HepG2 (cell line): ENCODE data around the gene NAA38. TPM values are rescaled to one million over a fixed set of nuclear protein-coding genes. Genes with fewer than 3 reads are reported as not detected.
A peak's percentile ranks its signal among the peaks of the same experiment; 100 is the strongest.

Experiments used
- ATAC-seq: fragments of 200-7000 bp; cut with Tn5 transposase; 3 replicates; pipeline ENCODE4 v1.9.1; 2020; ENCODE audit warnings: mild to moderate bottlenecking, moderate library complexity
- BruUV-seq: library from RNA; stranded (reverse); fragments of 400-500 nt; replicated peaks from 2 replicates; lab custom pipeline; 2021; lab: Mats Ljungman, UMichigan
- CTCF ChIA-PET: fragments of 300-600 bp; formaldehyde crosslinking; extraction: SDS; loops from one replicate; lab custom pipeline; 2021; ENCODE audit warnings: low total read pairs, inconsistent platforms, low intra/inter-chr PET ratio; lab: Yijun Ruan, JAX
- POLR2A ChIA-PET: fragments of 350-600 bp; sonication (Branson Sonifier 250); formaldehyde crosslinking; loops from one replicate; lab custom pipeline; 2020; ENCODE audit warnings: antibody characterized with exemption, inconsistent platforms; lab: Yijun Ruan, JAX
- DNase-seq: peaks from one replicate; pipeline ENCODE4 v3.0.0-alpha.2; 2015; ENCODE audit warnings: low spot score
- FAIRE-seq: peaks from 3 replicates; lab custom pipeline; 2011; peaks lifted over from hg19 to GRCh38; lab: Jason Lieb, UNC
- H2AFZ ChIP-seq: one replicate; pipeline ENCODE4 v1.6.1; 2011; ENCODE audit warnings: low read length, inconsistent platforms
- H3K27ac ChIP-seq: fragments of 300-600 bp; 3 replicates; pipeline ENCODE4 v1.8.0; 2011; ENCODE audit warnings: mixed run types, mild to moderate bottlenecking, mixed read lengths, low read length, inconsistent platforms; ENCODE audit not compliant: insufficient read depth; ENCODE audit errors: extremely low read length
- H3K27me3 ChIP-seq, 2 experiments: fragments of 200-600 bp in 1 of 2; 2 replicates in 1 of 2; 3 replicates in 1 of 2; pipeline versions ENCODE4 v1.6.0 to v1.8.0; 2011; ENCODE audit warnings: low read length in 2 of 2, mild to moderate bottlenecking in 2 of 2, moderate library complexity in 2 of 2, inconsistent platforms in 1 of 2; ENCODE audit not compliant: insufficient read depth in 2 of 2, control insufficient read depth in 1 of 2
- H3K36me3 ChIP-seq, 2 experiments: fragments of 200-600 bp in 1 of 2; replicated peaks in 1 of 2; 2 replicates in 1 of 2; 3 replicates in 1 of 2; pipeline versions ENCODE4 v1.5.1 to v1.8.0; 2011; ENCODE audit warnings: low read length in 2 of 2, inconsistent platforms in 1 of 2; ENCODE audit not compliant: insufficient read depth in 2 of 2, control insufficient read depth in 1 of 2
- H3K4me1 ChIP-seq: 2 replicates; pipeline ENCODE4 v1.5.1; 2012; ENCODE audit warnings: low read length, inconsistent platforms; ENCODE audit not compliant: insufficient read depth
- H3K4me2 ChIP-seq: 2 replicates; pipeline ENCODE4 v1.6.0; 2011; ENCODE audit warnings: low read depth, low read length, inconsistent platforms
- H3K4me3 ChIP-seq, 3 experiments: fragments of 200-600 bp in 1 of 3; sonication (generic), shearing (Covaris generic) in 1 of 3; replicated peaks in 1 of 3; 2 replicates each; pipeline ENCODE4 v1.5.1; 2011 to 2016; ENCODE audit warnings: low read length in 3 of 3, inconsistent platforms in 2 of 3, low read depth in 2 of 3, mild to moderate bottlenecking in 2 of 3, control low read depth in 1 of 3, mixed read lengths in 1 of 3; ENCODE audit not compliant: insufficient read depth in 1 of 3
- H3K79me2 ChIP-seq: one replicate; pipeline ENCODE4 v1.6.1; 2011; ENCODE audit warnings: low read length, inconsistent platforms; ENCODE audit not compliant: insufficient read depth
- H3K9ac ChIP-seq: 2 replicates; pipeline ENCODE4 v1.6.0; 2011; ENCODE audit warnings: mild to moderate bottlenecking, low read depth, low read length, inconsistent platforms; ENCODE audit not compliant: insufficient read depth
- H3K9me3 ChIP-seq: 2 replicates; pipeline ENCODE4 v1.5.1; 2012; ENCODE audit warnings: mild to moderate bottlenecking, low read length
- H4K20me1 ChIP-seq: 2 replicates; pipeline ENCODE4 v1.6.0; 2011; ENCODE audit warnings: inconsistent platforms, mild to moderate bottlenecking, low read length, moderate library complexity; ENCODE audit not compliant: insufficient read depth
- GFI1 ChIP-seq: sonication (generic); formaldehyde crosslinking; IDR thresholded peaks from 2 replicates; pipeline ENCODE4 v1.5.0; 2020; ENCODE audit warnings: missing genetic modification reagents, mild to moderate bottlenecking, borderline replicate concordance
- MXD4 ChIP-seq: IDR thresholded peaks from 2 replicates; pipeline ENCODE4 v1.6.1; 2016; ENCODE audit warnings: mild to moderate bottlenecking, missing biosample characterization, missing genetic modification reagents
- MYPOP ChIP-seq: sonication (generic); formaldehyde crosslinking; IDR thresholded peaks from 2 replicates; pipeline ENCODE4 v1.8.1; 2023; ENCODE audit warnings: mild to moderate bottlenecking, moderate library complexity, missing genetic modification reagents
- PAWR ChIP-seq: sonication (generic); formaldehyde crosslinking; IDR thresholded peaks from 2 replicates; pipeline ENCODE4 v1.4.0; 2020; ENCODE audit warnings: missing genetic modification reagents, mild to moderate bottlenecking, borderline replicate concordance
- SYNCRIP ChIP-seq: fragments of 200-400 bp; formaldehyde crosslinking; IDR thresholded peaks from 2 replicates; pipeline ENCODE4 v1.6.1; 2018; ENCODE audit warnings: mild to moderate bottlenecking, low read depth, low read length; ENCODE audit not compliant: insufficient read depth
- TEF ChIP-seq: sonication (generic); formaldehyde crosslinking; IDR thresholded peaks from 2 replicates; pipeline ENCODE4 v1.5.0; 2020; ENCODE audit warnings: missing genetic modification reagents
- ZKSCAN5 ChIP-seq: sonication (generic); formaldehyde crosslinking; IDR thresholded peaks from 2 replicates; pipeline ENCODE4 v1.5.1; 2020; ENCODE audit warnings: mild to moderate bottlenecking, missing genetic modification reagents
- ZNF343 ChIP-seq: sonication (generic); formaldehyde crosslinking; IDR thresholded peaks from 2 replicates; pipeline ENCODE4 v1.4.0; 2020; ENCODE audit warnings: mild to moderate bottlenecking, missing genetic modification reagents
- ZNF451 ChIP-seq: sonication (generic); formaldehyde crosslinking; IDR thresholded peaks from 2 replicates; pipeline ENCODE4 v1.5.0; 2020; ENCODE audit warnings: mild to moderate bottlenecking, missing genetic modification reagents
- ZNF709 ChIP-seq: sonication (generic); formaldehyde crosslinking; IDR thresholded peaks from 2 replicates; pipeline ENCODE4 v1.5.0; 2020; ENCODE audit warnings: mild to moderate bottlenecking, missing genetic modification reagents
- WGBS: methylation state at CpG from one replicate; pipeline ENCODE4 v1.1.6; 2017; ENCODE audit warnings: low lambda C conversion rate; 5-methylcytosine and 5-hydroxymethylcytosine counted together
- in situ Hi-C: cut with HindIII; loops from 2 replicates; pipeline ENCODE4 v1.10.0; 2017; ENCODE audit warnings: low pct_unique_long_range_greater_than_20kb; ENCODE audit not compliant: extremely low pct_ligation_motif_present
- intact Hi-C: fragments of 100-400 bp; cut with micrococcal nuclease; formaldehyde crosslinking; loops from one replicate; pipeline ENCODE4 v1.10.0; 2022; ENCODE audit not compliant: unreplicated experiment
- polyA plus RNA-seq, 8 experiments: library from polyadenylated mRNA; depleted of rRNA in 3 of 8; stranded (reverse) in 7 of 8; unstranded in 1 of 8; fragments of >200 nt; fragmentation: Illumina TruSeq in 4 of 8; extraction: Trizol in 4 of 8; gene quantifications; 2 replicates each; pipeline versions ENCODE4 v1.2.1 to v1.2.3, GENCODE V29; 2011 to 2016; ENCODE audit warnings: low read depth in 4 of 8, missing spikeins in 1 of 8, mixed read lengths in 1 of 8; ENCODE audit not compliant: insufficient read depth in 1 of 8
- total RNA-seq, 5 experiments: library from RNA; depleted of rRNA; stranded (reverse); fragments of >200 nt; fragmentation: Illumina TruSeq; extraction: Trizol; gene quantifications; 2 replicates each; pipeline ENCODE4 v1.2.3, GENCODE V29; 2016; ENCODE audit warnings: low read depth in 1 of 5

The NAA38 gene
- total and polyA plus RNA-seq, 2 of the 13 experiments (the other 11 are each of a cell fraction or from before 2014, with no cell fraction given): 46.9 to 91.6 TPM

- H3K36me3 ChIP-seq: peaks cover 3 to 6% of the 10 kb centered on the region in 2 experiments; a peak in 3 of 5 replicates
- ChIA-PET CTCF (no interaction called here), POLR2A (interaction anchor here (6.4 kb wide), 1 partner anchor 16 kb away, joined by 95 read pairs; the partner anchor contains the start of genes CYB5D1, NAA38 and TMEM88)
- H3K9ac ChIP-seq: peak overlapping the region; percentile 96; the same call in 1 of the 2 replicates
- TF ChIP-seq ZNF709 (no peak), GFI1 (CRISPR knock-in tag) (no peak), MXD4 (CRISPR knock-in tag) (no peak), ZNF451 (no peak), SYNCRIP (no peak), ZKSCAN5 (CRISPR knock-in tag) (no peak), ZNF343 (CRISPR knock-in tag) (no peak), MYPOP (no peak), TEF (no peak), PAWR (CRISPR knock-in tag) (no peak)
- H3K4me3 ChIP-seq: peak overlapping the region in 1 of 3 experiments; percentile 83; a peak in 1 of 6 replicates
- intact Hi-C loops: loop anchor here (5.0 kb wide), 1 partner anchor 202 kb away; no protein-coding TSS in a partner anchor
- BruUV-seq: no TSS peak
- peaks cover 0 to 3% of the 10 kb centered on the region in 2 experiments; a peak in 1 of 5 replicates for H3K27me3 ChIP-seq
- DNase-seq: no peak
- peak overlapping the region; percentile 7 for H3K27ac ChIP-seq
- in situ Hi-C loops: loop anchor here (10.0 kb wide), 1 partner anchor 266 kb away; the partner anchor contains the start of gene CD68
- peaks cover 23% of the 10 kb centered on the region for H4K20me1 ChIP-seq
- H3K9me3 ChIP-seq: no peaks in the 10 kb centered on the region
- no peak overlapping the region for H2AFZ ChIP-seq
- peaks cover 47% of the 10 kb centered on the region for H3K4me1 ChIP-seq
- no peak for ATAC-seq
- no peak for FAIRE-seq
- H3K4me2 ChIP-seq: peak overlapping the region; percentile 96
- H3K79me2 ChIP-seq: peaks cover 58% of the 10 kb centered on the region
- 70% methylated on average over 1 of the region's 1 CpG for WGBS
Observed at GRCh38 chr17:7840441-7840840, 16.9 kb downstream of the NAA38 start.
